ENCODE measurements around the gene SLC17A9. TPM values are rescaled to one million over a fixed set of nuclear protein-coding genes. Genes with fewer than 3 reads are reported as not detected.

Gene SLC17A9
- total RNA-seq, 1 experiment from 2014 or later: 37.6 TPM

GRCh38 chr20:63014287-63014686, 61.8 kb downstream of the SLC17A9 start:
- H3K9me2 ChIP-seq (ENCODE audit: insufficient read depth): no peaks in the 10 kb centered on the region
- BruUV-seq (replicated peaks): no TSS peak
- RAD21 ChIA-PET (ENCODE audit: low non-redundant PET in 1 of 2, low total read pairs in 2 of 2, uncharacterized antibody in 2 of 2, unreplicated experiment in 2 of 2): no interaction called here
- peaks cover 0 to 2% of the 10 kb centered on the region in 2 experiments; a peak in 1 of 4 replicates for H3K4me1 ChIP-seq (ENCODE audit: control insufficient read depth in 1 of 2, insufficient read depth in 2 of 2, low read length in 2 of 2)
- H3K27me3 ChIP-seq (ENCODE audit: insufficient read depth, low read length): no peaks in the 10 kb centered on the region
- no peak overlapping the region for H3K4me3 ChIP-seq (replicated peaks in 1 of 2; ENCODE audit: low read depth in 1 of 2, low read length in 2 of 2)
- ATAC-seq (no peak), DNase-seq (ENCODE audit: low read depth, low spot score) (no peak)
- no peak overlapping the region for H3K9ac ChIP-seq (ENCODE audit: low read length)
- no peak for TF ChIP-seq EZH2phosphoT487 (IDR thresholded peaks at IDR 0.05; ENCODE audit: borderline replicate concordance)
- TF ChIP-seq EGR1 (IDR thresholded peaks at IDR 0.05; ENCODE audit: low read depth): no peak
- no peak for TF ChIP-seq TCF7L2 (IDR thresholded peaks at IDR 0.05; ENCODE audit: borderline replicate concordance, extremely low read depth, insufficient read depth, insufficient read length)
- TF ChIP-seq RAD21 (IDR thresholded peaks at IDR 0.05; ENCODE audit: low read depth): no peak
- no peak for TF ChIP-seq ZNF274 (IDR thresholded peaks at IDR 0.05; ENCODE audit: low read depth, low read length)
- TF ChIP-seq FOSL1 (IDR thresholded peaks at IDR 0.05; ENCODE audit: low read depth): no peak
- no peak for TF ChIP-seq CBX3 (IDR thresholded peaks at IDR 0.05; ENCODE audit: low read depth)
- no peak for TF ChIP-seq SP1 (IDR thresholded peaks at IDR 0.05; ENCODE audit: low read depth)
- TF ChIP-seq CEBPB (IDR thresholded peaks at IDR 0.05; ENCODE audit: low read depth): no peak
- TF ChIP-seq POLR2AphosphoS5 (IDR thresholded peaks at IDR 0.05; ENCODE audit: low read depth, low read length): no peak
- TF ChIP-seq ELF1 (IDR thresholded peaks at IDR 0.05; ENCODE audit: borderline replicate concordance, low read depth): no peak
- no peak for TF ChIP-seq CTCF (IDR thresholded peaks at IDR 0.05 in 2 of 3, conservative IDR thresholded peaks at IDR 0.05 in 1 of 3; ENCODE audit: borderline replicate concordance in 1 of 3, insufficient read depth in 1 of 3, low read depth in 2 of 3, low read length in 2 of 3)
- no peak for TF ChIP-seq YY1 (IDR thresholded peaks at IDR 0.05; ENCODE audit: extremely low read depth, insufficient replicate concordance, low read depth, low read length)
- no peak for TF ChIP-seq SIN3A (IDR thresholded peaks at IDR 0.05; ENCODE audit: low read depth)
- TF ChIP-seq, protein P1, sequence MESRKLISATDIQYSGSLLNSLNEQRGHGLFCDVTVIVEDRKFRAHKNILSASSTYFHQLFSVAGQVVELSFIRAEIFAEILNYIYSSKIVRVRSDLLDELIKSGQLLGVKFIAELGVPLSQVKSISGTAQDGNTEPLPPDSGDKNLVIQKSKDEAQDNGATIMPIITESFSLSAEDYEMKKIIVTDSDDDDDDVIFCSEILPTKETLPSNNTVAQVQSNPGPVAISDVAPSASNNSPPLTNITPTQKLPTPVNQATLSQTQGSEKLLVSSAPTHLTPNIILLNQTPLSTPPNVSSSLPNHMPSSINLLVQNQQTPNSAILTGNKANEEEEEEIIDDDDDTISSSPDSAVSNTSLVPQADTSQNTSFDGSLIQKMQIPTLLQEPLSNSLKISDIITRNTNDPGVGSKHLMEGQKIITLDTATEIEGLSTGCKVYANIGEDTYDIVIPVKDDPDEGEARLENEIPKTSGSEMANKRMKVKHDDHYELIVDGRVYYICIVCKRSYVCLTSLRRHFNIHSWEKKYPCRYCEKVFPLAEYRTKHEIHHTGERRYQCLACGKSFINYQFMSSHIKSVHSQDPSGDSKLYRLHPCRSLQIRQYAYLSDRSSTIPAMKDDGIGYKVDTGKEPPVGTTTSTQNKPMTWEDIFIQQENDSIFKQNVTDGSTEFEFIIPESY (IDR thresholded peaks at IDR 0.05; ENCODE audit: extremely low read depth, insufficient replicate concordance, low read length): no peak
- no peak for TF ChIP-seq SRF (IDR thresholded peaks at IDR 0.05; ENCODE audit: low read depth)
- intact Hi-C loops (cut with micrococcal nuclease): no loop called here
- POLR2A ChIA-PET: no interaction called here
- H3K4me2 ChIP-seq (ENCODE audit: low read length): no peak overlapping the region
- H3K79me2 ChIP-seq (ENCODE audit: insufficient read depth, low read length): no peaks in the 10 kb centered on the region
- H3K36me3 ChIP-seq (ENCODE audit: control insufficient read depth in 1 of 2, insufficient read depth in 2 of 2, low read length in 2 of 2): no peaks in the 10 kb centered on the region
- no peaks in the 10 kb centered on the region for H3K9me3 ChIP-seq (ENCODE audit: control insufficient read depth in 1 of 2, insufficient read depth in 1 of 2, low read depth in 1 of 2, low read length in 2 of 2)
- no peak overlapping the region for H2AFZ ChIP-seq (ENCODE audit: low read depth, low read length, poor library complexity, severe bottlenecking)
- no peaks in the 10 kb centered on the region for H4K20me1 ChIP-seq (ENCODE audit: insufficient read depth)
- no peak overlapping the region for H3K27ac ChIP-seq (ENCODE audit: low read depth, low read length)
- CTCF ChIA-PET: no interaction called here
